Heart right ventricle (tissue), 16 donors: ENCODE data around the gene CHORDC1. TPM values are rescaled to one million over a fixed set of nuclear protein-coding genes. Genes with fewer than 3 reads are reported as not detected.
"Not testable (repeated sequence)": the region's sequence is repeated elsewhere in the genome, so short reads cannot be mapped to it uniquely, and the experiment has no call there.

Experiments used
- ATAC-seq, 8 donors: fragments of 200-7000 bp; cut with Tn5 transposase; one replicate each; pipeline ENCODE4 v1.9.1; 2020; ENCODE audit warnings: mild to moderate bottlenecking in 8 of 8, moderate library complexity in 8 of 8, moderate number of reproducible peaks in 1 of 8
- DNase-seq, 2 donors: peaks; one replicate each; pipeline ENCODE4 v3.0.0-alpha.2; 2020
- H3K27ac ChIP-seq, 10 donors: fragments of 200-600 bp; sonication (generic) in 2 of 10; one replicate each; pipeline versions ENCODE4 v1.5.0 to v1.8.0; 2020 to 2022; ENCODE audit warnings: mild to moderate bottlenecking in 3 of 10
- H3K27me3 ChIP-seq, 7 donors: fragments of 200-600 bp; one replicate each; pipeline ENCODE4 v1.8.0; 2021 to 2022; ENCODE audit warnings: mild to moderate bottlenecking in 2 of 7
- H3K36me3 ChIP-seq, 9 donors: fragments of 200-600 bp; sonication (generic) in 1 of 9; one replicate each; pipeline versions ENCODE4 v1.5.0 to v1.8.0; 2020 to 2022; ENCODE audit warnings: mild to moderate bottlenecking in 2 of 9
- H3K4me1 ChIP-seq, 9 donors: fragments of 200-600 bp; sonication (generic) in 1 of 9; one replicate each; pipeline versions ENCODE4 v1.5.0 to v1.8.0; 2020 to 2022; ENCODE audit warnings: mild to moderate bottlenecking in 4 of 9
- H3K4me3 ChIP-seq, 10 donors: fragments of 200-600 bp; sonication (generic) in 2 of 10; one replicate each; pipeline versions ENCODE4 v1.5.0 to v1.8.0; 2020 to 2022; ENCODE audit warnings: mild to moderate bottlenecking in 7 of 10, moderate library complexity in 2 of 10
- H3K9me3 ChIP-seq, 11 donors: fragments of 200-600 bp in 10 of 11; sonication (generic) in 2 of 11; one replicate each; pipeline versions ENCODE4 v1.5.0 to v1.8.0; 2013 to 2022; ENCODE audit warnings: mild to moderate bottlenecking in 2 of 11, control low read depth in 1 of 11, moderate library complexity in 1 of 11
- CTCF ChIP-seq, 9 donors: fragments of 200-600 bp; sonication (generic) in 2 of 9; IDR thresholded peaks; one replicate each; pipeline versions ENCODE4 v1.5.0 to v1.8.0; 2021 to 2022; ENCODE audit warnings: antibody characterized with exemption in 9 of 9, mild to moderate bottlenecking in 5 of 9, moderate library complexity in 1 of 9
- WGBS, 2 donors: extraction: QIAGEN DNeasy Blood & Tissue Kit; methylation state at CpG; one replicate each; pipeline ENCODE4 v1.1.7; 2013; ENCODE audit warnings: inconsistent platforms in 1 of 2; 5-methylcytosine and 5-hydroxymethylcytosine counted together
- intact Hi-C, 10 donors: fragments of 100-400 bp; cut with DNase I; formaldehyde crosslinking; loops; one replicate each; pipeline versions ENCODE4 v1.11.1 to v1.14.2; 2022
- polyA plus RNA-seq, 2 donors: library from polyadenylated mRNA; stranded (reverse); fragments of 200-250 nt; gene quantifications; one replicate each; pipeline ENCODE4 v1.2.3, GENCODE V29; 2013
- total RNA-seq, 10 donors: library from RNA; stranded (reverse); fragmentation: NEBNext Ultra II Directional in 3 of 10; extraction: Animal tissue kit (Norgen Biotek cat#: 25700) in 3 of 10; gene quantifications; one replicate each; pipeline versions ENCODE4 v1.2.1 to v1.2.4, GENCODE V29; 2021 to 2023
- donor health status: Arrhythmogenic right ventricular cardiomyopathy.
- donor health status: ischemic (EF 13 %, LVEDD 7.1; RV severe dilation, severe dysfunction).
- donor health status: healthy with polysubstance abuse.
- donor health status: DM: no; HTN: yes; CAD: no.
- donor health status: DM: no; HTN: no; CAD: no.
- donor health status: ischemic (EF 25% LVEDD 6.9; RV normal size, moderate dysfunction).
- donor health status: ischemic (EF 25% LVEDD 5.7; RV mildly dilated, moderate dysfunction).
- donor health status: healthy.
- donor health status: DM: yes; HTN: yes; CAD: no.
- donor health status: Ischemic cardiomyopathy.
- donor health status: ischemic (EF 35%, LVEDD 5.7; RV mildly dilated, moderate dysfunction).
- donor health status: nonischemic (EF 11% LVEDD 7.7; RV severe dilation, severe dysfunction).
- donor health status: DM: yes; HTN: yes; CAD: no.
- donor health status: PGD.
- donor health status: ischemic (EF 29% LVEDD 5.4; RV normal size, mild dysfunction).
- donor health status: nonischemic (EF 23%, LVEDD 6.1; RV moderate dilation, normal function).

The CHORDC1 gene
- total and polyA plus RNA-seq, 12 donors: 22.4 to 38.1 (median 27.7) TPM

GRCh38 chr11:90243534-90243933 is 20.7 kb upstream of the CHORDC1 start:
- no peak for ATAC-seq
- 92 to 95% methylated on average over 1 of the region's 1 CpG for WGBS, 2 donors

GRCh38 chr11:90242894-90243416 is 20.1 kb upstream of the CHORDC1 start:
- Histone ChIP-seq H3K9me3 (no peaks in the 10 kb centered on the region), H3K4me1 (no peaks in the 10 kb centered on the region), H3K27me3 (peaks cover 0 to 5% (median 0%) of the 10 kb centered on the region in 7 donors), H3K36me3 (no peaks in the 10 kb centered on the region), H3K27ac (no peak overlapping the region), H3K4me3 (no peak overlapping the region)
- 65 to 67% methylated on average over 7 of the region's 7 CpGs for WGBS, 2 donors
- DNase-seq (no peak), ATAC-seq (no peak)
- TF ChIP-seq CTCF (IDR thresholded peaks at IDR 0.05): no peak
- intact Hi-C loops: no loop called here

More at GRCh38 chr11:90243534-90243933, 20.7 kb upstream of the CHORDC1 start:
- Histone ChIP-seq H3K9me3 (no peaks in the 10 kb centered on the region), H3K36me3 (no peaks in the 10 kb centered on the region), H3K27ac (no peak overlapping the region), H3K4me1 (no peaks in the 10 kb centered on the region), H3K4me3 (no peak overlapping the region), H3K27me3 (peaks cover 0 to 5% (median 0%) of the 10 kb centered on the region in 7 donors)
- intact Hi-C loops: no loop called here
- TF ChIP-seq CTCF (IDR thresholded peaks at IDR 0.05): no peak
- no peak for DNase-seq

DNA sequence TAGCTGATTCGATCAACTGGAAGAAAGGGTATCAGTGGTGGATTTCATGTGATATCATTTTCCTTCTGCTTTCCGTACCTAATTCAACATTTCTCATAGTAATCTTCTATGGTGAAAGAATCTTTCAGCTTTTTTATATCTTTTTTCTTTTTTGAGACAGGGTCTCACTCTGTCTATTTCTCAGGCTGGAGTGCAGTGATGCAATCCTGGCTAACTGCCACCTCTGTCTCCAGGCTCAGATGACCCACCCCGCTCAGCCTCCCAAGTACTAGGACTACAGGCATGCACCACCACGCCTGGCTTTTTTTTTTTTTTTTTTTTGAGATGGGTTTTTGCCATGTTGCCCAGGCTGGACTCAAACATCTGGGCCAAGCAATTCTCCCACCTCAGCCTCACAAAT is 18.6 kb upstream of the CHORDC1 start:
- Histone ChIP-seq H3K27me3 (peaks cover 0 to 4% (median 0%) of the 10 kb centered on the region in 7 donors), H3K4me1 (no peaks in the 10 kb centered on the region), H3K4me3 (no peak overlapping the region), H3K27ac (no peak overlapping the region), H3K9me3 (no peaks in the 10 kb centered on the region), H3K36me3 (no peaks in the 10 kb centered on the region)
- intact Hi-C loops: no loop called here
- 66 to 88% methylated on average over 4 of the region's 4 CpGs for WGBS, 2 donors
- DNase-seq (no peak), ATAC-seq (no peak)
- TF ChIP-seq CTCF (IDR thresholded peaks at IDR 0.05): no peak

DNA sequence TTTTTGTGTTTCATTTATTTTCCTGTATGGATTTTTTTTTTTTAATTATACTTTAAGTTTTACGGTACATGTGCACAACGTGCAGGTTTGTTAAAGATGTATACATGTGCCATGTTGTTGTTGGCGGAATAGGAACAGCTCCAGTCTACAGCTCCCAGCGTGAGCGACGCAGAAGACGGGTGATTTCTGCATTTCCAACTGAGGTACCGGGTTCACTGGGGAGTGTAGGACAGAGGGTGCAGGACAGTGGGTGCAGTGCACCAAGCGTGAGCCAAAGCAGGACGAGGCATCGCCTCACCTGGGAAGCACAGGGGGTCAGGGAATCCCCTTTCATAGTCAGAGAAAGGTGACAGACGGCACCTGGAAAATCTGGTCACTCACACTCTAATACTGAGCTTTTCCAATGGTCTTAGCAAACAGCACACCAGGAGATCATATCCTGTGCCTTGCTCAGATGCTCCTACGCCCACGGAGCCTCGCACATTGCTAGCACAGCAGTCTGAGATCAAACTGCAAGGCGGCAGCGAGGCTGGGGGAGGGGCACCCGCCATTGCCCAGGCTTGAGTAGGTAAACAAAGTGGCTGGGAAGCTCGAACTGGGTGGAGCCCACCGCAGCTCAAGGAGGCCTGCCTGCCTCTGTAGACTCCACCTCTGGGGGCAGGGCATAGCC is 17.3 kb upstream of the CHORDC1 start:
- DNase-seq, intact Hi-C loops, H3K27ac ChIP-seq, H3K36me3 ChIP-seq, H3K4me3 ChIP-seq, ATAC-seq, H3K27me3 ChIP-seq, H3K9me3 ChIP-seq, H3K4me1 ChIP-seq: not testable (repeated sequence)
- WGBS, 2 donors: 85 to 88% methylated on average over 19 of the region's 20 CpGs

GRCh38 chr11:90237004-90237403 is 14.2 kb upstream of the CHORDC1 start:
- WGBS, 2 donors: 84 to 87% methylated on average over 4 of the region's 4 CpGs
- no peaks in the 10 kb centered on the region for H3K4me1 ChIP-seq
- no peaks in the 10 kb centered on the region for H3K36me3 ChIP-seq
- ATAC-seq (no peak), DNase-seq (no peak)
- H3K4me3 ChIP-seq: no peak overlapping the region
- no peaks in the 10 kb centered on the region for H3K9me3 ChIP-seq
- H3K27me3 ChIP-seq: no peaks in the 10 kb centered on the region
- TF ChIP-seq CTCF (IDR thresholded peaks at IDR 0.05): no peak
- intact Hi-C loops: no loop called here
- no peak overlapping the region for H3K27ac ChIP-seq
